H1 (cell line): Measurements from ENCODE around the gene AGAP3. TPM values are rescaled to one million over a fixed set of nuclear protein-coding genes. Genes with fewer than 3 reads are reported as not detected.

Experiments
- CBX5 ChIP-seq: fragments of 300-800, 300-1000 bp; sonication (generic); IDR thresholded peaks from 2 replicates; pipeline ENCODE4 v1.7.1; 2016; ENCODE audit warnings: antibody characterized with exemption, low read length, low read depth
- CHD2 ChIP-seq: IDR thresholded peaks from 2 replicates; pipeline ENCODE4 v1.6.1; 2012; ENCODE audit warnings: low read length, improper control_type of control experiment
- EGR1 ChIP-seq: IDR thresholded peaks from 2 replicates; pipeline ENCODE4 v1.6.1; 2011; ENCODE audit warnings: low read depth, low read length, borderline replicate concordance
- EZH2 ChIP-seq: fragments of 200-600 bp; sonication (generic); IDR thresholded peaks from 2 replicates; pipeline ENCODE4 v1.7.1; 2012; ENCODE audit warnings: low read depth, mild to moderate bottlenecking, moderate library complexity, low read length, inconsistent platforms; ENCODE audit not compliant: severe bottlenecking
- RFX5 ChIP-seq: IDR thresholded peaks from 2 replicates; pipeline ENCODE4 v1.6.1; 2011; ENCODE audit warnings: low read depth, low read length, improper control_type of control experiment, borderline replicate concordance
- TCF12 ChIP-seq: IDR thresholded peaks from 2 replicates; pipeline ENCODE4 v1.6.1; 2011; ENCODE audit warnings: low read depth, mild to moderate bottlenecking, low read length
- polyA plus RNA-seq, 7 experiments: library from polyadenylated mRNA; depleted of rRNA in 3 of 7; stranded (reverse) in 5 of 7; unstranded in 2 of 7; fragments of >200 nt in 5 of 7; fragments of 200-250 nt in 2 of 7; gene quantifications; 1 replicate in 5 of 7; 2 replicates in 1 of 7; 4 replicates in 1 of 7; pipeline versions ENCODE4 v1.2.1 to v1.2.3, GENCODE V29; 2011 to 2013; ENCODE audit warnings: missing spikeins in 2 of 7, mixed read lengths in 2 of 7
- total RNA-seq: library from RNA; stranded (reverse); fragmentation: NEBNext Ultra II Directional; extraction: Animal tissue kit (Norgen Biotek cat#: 25700); gene quantifications from 2 replicates; pipeline ENCODE4 v1.2.1, GENCODE V29; 2021
- TF ChIP-seq, protein P1 (sequence below), 3 experiments: IDR thresholded peaks; 1 replicate in 2 of 3; 2 replicates in 1 of 3; pipeline versions ENCODE4 v1.5.1 to v1.6.1; 2011; ENCODE audit warnings: low read length in 3 of 3, mild to moderate bottlenecking in 3 of 3, inconsistent platforms in 2 of 3, low read depth in 1 of 3, moderate library complexity in 1 of 3; ENCODE audit not compliant: insufficient read depth in 1 of 3; ENCODE audit errors: control extremely low read depth in 1 of 3
- TF ChIP-seq, protein P2 (sequence below): IDR thresholded peaks from 2 replicates; pipeline ENCODE4 v1.6.1; 2011; ENCODE audit warnings: low read depth, mild to moderate bottlenecking, low read length; ENCODE audit not compliant: insufficient read depth

Gene AGAP3
- total and polyA plus RNA-seq, 2 of the 8 experiments (the other 6 are each of a cell fraction or from before 2014, with no cell fraction given), result 66.4 to 120 TPM

DNA sequence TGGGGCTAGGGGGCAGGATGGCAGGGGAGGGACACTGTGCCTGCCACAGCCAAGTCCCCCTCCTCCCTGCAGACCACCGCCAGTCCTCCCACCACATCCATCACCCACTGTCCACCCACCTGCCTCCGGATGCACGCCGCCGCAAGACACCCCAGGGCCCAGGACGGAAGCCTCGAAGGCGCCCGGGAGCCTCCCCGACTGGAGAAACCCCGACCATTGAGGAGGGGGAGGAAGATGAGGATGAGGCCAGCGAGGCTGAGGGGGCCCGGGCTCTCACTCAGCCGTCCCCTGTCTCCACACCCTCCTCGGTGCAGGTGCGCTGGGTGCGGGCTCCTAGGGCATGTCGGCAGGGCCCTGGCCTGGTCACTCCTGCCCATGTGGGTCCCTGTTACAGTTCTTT is 21.8 kb upstream of the AGAP3 start (continued):
- TF ChIP-seq CHD2 (no peak), EGR1 (no peak), RFX5 (no peak), CBX5 (no peak), EZH2 (no peak), TCF12 (no peak)
- TF ChIP-seq, protein P1, sequence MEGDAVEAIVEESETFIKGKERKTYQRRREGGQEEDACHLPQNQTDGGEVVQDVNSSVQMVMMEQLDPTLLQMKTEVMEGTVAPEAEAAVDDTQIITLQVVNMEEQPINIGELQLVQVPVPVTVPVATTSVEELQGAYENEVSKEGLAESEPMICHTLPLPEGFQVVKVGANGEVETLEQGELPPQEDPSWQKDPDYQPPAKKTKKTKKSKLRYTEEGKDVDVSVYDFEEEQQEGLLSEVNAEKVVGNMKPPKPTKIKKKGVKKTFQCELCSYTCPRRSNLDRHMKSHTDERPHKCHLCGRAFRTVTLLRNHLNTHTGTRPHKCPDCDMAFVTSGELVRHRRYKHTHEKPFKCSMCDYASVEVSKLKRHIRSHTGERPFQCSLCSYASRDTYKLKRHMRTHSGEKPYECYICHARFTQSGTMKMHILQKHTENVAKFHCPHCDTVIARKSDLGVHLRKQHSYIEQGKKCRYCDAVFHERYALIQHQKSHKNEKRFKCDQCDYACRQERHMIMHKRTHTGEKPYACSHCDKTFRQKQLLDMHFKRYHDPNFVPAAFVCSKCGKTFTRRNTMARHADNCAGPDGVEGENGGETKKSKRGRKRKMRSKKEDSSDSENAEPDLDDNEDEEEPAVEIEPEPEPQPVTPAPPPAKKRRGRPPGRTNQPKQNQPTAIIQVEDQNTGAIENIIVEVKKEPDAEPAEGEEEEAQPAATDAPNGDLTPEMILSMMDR (IDR thresholded peaks at IDR 0.05; ENCODE audit: control extremely low read depth in 1 of 3, insufficient read depth in 1 of 3, low read depth in 1 of 3, low read length in 3 of 3), result no peak
- TF ChIP-seq, protein P2, sequence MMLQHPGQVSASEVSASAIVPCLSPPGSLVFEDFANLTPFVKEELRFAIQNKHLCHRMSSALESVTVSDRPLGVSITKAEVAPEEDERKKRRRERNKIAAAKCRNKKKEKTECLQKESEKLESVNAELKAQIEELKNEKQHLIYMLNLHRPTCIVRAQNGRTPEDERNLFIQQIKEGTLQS, result no peak
